Stimulated activated CD8-positive, alpha-beta memory T cell treated with anti-CD3 and anti-CD28 coated beads, Interleukin-12 subunit alpha, Interleukin-12 subunit beta, amount 100 ng/mL, for 1 hour (primary cell): ENCODE measurements around the gene HOXB9.

Experiments
- DNase-seq: peaks from one replicate; pipeline ENCODE4 v3.0.0-alpha.2; 2020; ENCODE audit warnings: low read depth

Gene HOXB9

DNA sequence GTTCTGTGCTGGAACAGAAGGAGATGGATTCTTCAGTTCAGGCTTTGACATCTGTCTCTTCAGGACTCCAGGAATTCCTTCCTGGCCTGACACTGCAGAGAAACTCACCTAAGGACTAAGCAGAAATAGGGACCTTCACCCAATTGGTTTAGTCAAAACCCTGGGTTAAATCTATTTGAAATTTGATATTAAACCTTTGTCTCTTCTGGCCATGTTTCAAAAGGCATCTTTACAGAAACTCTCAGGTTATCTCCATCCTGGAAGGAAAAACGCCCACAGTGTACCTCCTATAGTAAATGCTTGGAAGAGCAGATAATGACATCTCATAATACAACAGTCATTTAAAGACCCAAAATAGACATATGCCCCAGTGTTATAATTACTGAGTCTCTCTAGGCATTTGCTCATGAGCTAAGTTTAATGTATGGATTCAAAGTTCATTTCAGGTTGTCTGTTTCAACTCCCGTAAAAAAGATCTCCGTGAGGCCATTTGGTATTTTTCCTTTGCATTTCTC, 42.4 kb downstream of the HOXB9 start:
- DNase-seq, result no peak

DNA sequence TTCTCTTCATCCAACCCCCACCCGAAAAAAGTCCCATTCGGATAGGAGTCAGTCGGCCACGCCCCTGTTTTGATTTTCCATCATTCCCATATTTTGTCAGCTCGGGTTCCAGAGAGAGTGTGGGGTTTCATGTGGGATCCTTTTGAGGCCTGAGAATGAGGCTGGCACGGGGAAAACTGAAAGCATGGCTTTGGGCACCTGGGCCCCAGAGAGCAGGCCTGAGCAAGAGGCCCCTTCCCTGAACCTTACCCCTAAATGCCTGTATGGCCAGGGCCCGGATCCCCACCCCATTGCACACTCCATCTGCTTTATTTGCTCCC, 43.4 kb downstream of the HOXB9 start:
- DNase-seq, result no peak

DNA sequence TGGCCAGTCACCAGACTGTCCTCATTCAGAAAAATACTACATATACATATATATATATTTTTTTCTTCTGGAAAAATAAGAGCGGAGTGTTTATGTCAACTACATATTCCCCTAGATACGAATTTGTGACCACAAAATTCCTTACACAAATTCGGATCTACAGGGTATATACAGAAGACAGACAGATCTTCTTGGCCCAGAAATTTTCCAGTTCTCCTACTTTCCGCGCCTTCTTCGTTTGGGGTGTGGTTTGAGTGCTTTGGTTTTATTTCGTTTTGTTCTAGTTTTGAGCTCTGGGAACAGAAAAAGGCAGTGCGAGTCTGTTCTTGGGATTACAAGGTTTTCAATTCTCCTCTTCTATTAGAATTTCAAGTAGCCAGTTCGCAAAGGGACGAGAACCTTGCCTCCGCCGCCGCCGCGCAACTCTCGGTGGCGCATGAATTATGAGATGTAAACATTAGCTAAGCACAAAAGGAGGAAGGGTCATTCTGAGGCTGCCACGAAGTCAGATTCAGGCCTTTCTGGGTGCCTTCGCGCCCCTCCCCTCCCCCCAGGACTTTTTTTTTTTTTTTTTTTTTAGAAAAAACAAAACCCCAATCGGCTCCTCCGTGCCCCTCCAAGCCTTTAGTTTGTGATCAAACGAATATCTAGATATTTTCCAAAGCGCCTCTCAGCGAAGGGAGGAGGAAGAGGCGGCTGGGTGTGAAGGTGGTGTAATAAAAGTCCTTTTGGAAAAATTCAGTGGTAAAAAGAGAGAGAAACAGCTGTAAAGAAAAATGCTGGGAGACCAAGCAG, 46.2 kb downstream of the HOXB9 start:
- DNase-seq, result no peak

DNA sequence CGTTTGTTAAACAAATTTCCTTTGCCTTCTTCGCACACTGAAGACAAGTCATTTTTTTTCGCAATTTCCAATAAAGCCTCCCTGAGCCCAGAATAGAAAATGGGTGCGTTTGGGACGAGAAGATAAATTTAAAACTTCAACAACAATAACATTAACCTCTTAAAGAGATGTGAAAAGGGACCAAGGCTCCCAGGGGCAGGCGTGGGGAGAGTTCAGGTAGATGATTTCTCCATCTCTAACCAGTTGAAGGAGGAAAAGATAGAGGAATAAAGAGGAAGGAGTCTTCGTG, 46.7 kb downstream of the HOXB9 start:
- DNase-seq, result no peak

DNA sequence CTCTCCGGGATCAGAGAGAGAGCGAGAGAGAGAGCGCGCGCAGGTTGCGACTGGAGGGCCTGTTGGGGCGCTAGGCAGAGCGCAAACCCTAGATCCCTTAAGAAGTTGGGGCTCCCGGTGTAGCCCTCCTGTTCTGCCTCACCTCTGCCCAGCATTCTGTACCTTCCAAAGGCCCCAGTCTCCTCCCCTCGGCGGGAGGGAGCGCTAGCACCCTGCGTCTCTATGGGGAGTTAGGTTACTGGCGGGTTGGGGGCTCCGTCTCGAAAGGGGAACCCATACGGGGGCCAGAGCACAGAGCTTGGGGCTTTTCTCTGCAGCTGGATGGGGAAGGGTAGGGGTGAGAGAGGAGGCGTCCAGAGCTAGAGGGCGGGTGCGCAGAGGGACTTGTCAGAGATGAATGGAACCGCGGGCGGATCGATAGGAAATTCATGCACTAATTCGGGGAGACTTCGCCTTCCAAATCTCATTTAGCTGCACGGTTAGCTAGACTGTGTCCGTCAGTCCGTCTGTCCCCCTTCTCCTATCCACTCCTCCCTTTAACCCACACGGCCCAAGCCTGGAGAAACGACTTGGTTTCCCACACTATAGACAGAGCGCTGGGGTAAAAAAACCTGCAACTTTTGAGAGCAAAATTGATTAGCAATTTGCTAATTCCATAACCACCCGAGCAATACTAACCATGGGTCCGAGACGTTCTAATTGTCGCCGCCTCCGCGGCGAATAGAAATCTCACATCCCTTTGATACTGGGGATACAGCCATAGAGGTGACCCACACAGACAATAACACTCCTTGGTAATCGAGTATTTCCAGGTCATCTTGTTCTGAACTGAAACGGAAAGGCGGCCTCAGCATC, 47.3 kb downstream of the HOXB9 start:
- DNase-seq, result no peak

DNA sequence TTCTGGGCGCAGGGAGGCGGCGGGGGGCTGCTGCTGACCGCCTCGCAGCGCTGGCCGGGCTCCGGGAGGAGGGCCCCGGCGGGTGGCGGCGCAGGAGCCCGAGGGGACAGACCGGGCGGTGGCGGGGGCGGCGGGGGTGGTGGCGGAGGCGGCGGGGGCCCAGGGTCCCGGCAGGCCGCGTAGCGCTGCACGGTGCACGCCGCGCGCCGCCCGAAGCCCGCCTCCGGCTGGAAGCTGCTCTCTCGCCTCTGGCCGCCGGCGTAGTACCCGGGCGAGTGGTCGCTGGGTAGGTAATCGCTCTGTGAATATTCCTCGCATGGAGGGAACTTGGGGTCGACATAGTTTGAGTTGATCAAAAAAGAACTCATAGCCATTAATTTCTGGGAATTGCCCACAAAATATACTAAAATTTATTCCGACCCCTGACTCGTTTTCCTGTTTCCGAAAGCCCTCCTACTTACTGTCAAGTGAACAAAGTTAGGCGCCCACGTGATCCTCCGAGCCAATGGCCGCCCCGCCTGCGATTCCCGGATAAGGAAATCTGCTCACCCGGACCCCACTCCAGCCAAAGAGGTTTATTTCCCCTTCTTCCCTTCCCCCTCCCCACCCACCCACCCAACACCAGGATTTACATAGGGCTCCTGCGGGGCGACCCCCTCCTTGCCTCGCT, 48.1 kb downstream of the HOXB9 start, which contains the start of gene HOXB4:
HOXB4 (minus strand) TSS at position 405 of the 670 bp plus-strand sequence; CDS start at position 374, 31 bp downstream.
- DNase-seq, result peak; percentile 45

DNA sequence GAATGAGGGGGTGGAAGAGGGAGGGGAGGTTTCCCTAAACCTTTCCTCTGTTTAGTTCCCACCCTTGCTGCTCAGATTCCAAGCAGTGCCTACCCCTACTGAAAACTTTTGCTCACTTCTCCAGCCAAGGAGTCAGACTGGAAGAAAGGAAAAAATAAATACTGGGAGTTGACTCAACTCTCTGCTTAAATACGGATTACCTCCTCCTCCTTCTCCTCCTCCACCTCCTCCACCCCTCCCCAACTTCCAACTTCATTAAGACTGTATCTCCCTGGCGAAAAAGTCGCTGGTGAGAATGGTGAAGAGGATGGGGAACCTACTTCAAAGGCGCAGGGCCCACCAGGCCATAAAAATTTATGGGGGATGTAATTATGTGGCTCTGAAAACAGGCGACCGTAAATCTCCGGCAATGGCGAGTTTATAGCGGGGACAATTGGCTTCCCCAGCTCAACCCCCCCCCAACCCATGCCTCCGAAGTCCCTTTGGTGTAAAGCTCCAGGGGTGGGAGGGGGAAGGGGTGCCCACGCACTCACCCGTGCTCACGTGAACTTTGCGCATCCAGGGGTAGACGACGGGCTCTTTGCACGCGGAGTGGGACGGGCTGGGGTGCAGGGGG, 48.7 kb downstream of the HOXB9 start:
- no peak for DNase-seq

DNA sequence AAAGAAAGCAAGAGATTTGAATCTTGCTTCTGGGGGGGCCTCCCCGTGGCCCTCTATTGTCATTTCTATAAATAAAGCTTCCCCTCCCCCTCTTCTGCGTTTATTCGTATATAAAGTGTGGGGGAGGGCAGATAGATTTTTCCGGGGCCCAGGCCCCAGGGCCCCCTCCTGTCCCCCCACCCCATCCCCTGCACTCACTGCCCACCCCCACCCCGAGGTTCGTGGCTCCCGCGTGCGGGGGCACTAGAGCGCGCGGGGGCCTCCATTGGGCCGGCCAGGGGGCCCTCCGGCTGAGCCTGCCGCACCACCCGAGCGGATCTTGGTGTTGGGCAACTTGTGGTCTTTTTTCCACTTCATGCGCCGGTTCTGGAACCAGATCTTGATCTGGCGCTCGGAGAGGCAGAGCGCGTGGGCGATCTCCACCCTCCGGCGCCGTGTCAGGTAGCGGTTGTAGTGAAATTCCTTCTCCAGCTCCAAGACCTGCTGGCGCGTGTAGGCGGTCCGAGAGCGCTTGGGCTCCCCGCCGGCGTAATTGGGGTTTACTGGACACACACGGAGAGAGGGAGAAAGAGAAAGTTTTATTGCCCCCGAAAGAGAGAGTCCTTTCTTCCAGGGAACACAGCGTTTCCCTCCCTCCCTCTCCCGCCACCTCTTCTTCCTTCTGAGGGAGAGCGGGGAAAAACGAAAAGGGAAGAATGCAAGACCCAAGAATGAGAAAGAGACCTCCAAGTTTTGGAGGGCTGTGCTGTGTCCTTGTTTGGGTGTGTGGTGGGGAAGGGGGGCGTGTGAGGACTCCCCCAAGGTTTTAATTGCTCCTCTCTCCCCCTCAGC, 49.5 kb downstream of the HOXB9 start:
- no peak for DNase-seq

DNA sequence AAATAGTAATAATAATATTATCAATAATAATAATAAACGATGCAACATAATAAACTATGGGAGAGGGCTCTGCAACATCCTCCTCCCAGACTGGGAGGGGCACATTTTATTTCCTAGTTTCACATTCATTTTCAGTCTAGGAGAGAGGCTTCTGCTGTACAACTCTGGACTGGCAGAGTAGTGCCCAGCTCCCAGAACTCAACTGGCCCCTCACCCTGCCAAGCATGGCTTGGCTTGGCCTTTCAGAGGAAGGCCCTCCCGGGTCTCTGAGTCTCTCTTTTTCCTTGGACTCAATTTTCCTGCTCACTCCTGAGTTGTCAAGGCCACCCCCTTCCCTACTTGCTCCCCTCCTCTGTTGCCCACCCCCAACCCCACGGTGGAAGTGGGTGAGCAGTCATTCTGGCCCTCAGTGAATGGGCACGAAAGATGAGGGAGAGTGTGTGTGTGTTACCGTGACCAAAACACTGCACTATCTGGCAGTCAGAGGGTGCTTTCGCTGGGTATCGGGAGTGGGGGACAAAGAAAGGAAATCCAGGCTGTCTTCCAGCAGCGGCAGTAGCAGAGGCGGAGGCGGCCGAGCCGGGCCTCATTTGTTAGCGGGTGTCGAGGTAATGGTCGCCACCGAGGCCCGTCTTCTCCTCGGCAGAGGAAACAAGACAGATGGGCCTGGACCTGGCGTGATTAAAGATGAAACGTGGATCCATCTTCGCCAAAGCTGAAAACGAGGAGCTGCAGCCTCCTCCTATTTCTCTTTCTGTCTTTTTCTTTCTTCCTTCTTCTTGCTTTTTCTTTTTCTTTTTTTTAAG, 50.3 kb downstream of the HOXB9 start:
- no peak for DNase-seq

DNA sequence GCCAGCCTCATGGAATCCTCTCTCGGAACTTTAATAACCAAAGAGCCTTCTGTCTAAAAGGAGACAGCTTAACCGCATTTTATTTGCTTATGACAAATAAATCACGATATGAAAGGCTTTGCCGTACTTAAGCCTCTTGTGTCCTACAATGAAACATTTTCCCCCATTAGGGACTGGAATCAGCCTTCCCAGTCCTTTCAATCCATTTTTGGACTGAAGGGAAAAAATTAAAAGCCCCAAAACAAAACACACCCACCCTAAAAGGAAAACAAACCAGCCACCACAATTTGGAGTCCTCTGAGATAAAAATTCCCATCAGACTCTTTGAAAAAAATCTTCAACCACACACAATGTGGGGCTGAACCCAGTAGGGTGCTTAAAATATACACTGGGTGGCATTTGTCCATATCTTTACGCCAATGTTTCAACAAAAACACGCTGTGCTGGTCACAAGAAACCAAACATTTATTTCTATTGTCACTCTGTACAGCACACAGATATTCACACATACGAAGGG, 51.0 kb downstream of the HOXB9 start:
- DNase-seq, result no peak

DNA sequence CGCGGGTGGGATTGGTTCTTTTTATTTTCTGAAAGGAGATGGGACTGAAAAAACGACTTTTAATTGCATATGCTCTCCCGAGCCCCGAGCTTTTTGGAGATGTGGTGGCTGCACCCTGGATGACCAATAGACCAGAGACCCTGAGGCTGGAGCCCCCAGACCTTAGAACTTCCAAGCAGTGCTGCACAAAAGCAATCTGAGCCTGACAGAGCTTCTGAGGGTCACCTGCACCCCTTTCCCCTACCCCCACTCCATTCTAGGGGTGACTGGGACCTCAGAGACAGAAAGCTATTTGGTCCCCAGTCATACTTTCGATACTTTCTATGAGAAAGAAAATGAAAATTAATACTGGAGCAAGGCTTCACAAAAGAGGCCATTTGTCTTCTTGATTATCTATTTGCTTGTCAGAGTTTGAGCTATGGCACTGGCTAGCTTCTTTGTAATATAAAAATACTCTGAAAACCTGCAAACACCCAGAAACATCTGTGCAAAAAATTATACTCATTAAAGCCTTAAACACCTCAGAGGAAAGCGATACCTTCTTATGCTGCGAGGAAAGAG, 51.6 kb downstream of the HOXB9 start:
- no peak for DNase-seq

DNA sequence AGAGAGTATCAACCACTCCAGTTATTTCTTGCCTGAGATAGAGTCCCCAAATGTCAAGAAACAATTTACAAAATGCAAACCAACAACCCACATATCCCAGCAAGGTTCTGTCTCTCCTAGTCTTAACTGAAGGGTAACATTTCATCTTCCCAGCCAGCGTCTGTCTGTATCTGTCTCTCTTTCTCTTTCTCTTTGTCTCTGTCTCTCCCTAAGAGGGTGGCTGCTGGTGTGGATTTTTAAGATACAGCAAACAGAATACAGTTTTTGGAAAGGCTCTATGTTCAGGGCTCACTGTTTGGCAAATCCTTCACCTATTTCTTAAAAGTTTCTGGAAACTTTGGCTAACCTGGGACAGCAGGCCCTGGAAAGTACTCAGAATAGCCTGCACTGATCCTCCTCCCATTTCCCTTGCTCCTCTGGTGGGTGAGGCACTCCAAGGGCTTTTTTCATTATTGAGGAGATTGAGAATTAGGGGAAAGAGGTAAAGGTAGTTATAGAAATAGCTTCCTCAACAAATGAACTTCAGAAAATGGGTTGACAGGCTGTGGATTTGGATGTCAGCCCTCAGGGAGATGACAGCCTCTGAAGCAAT, 54.2 kb downstream of the HOXB9 start:
- no peak for DNase-seq
